Stimulated activated naive CD8-positive, alpha-beta T cell treated with anti-CD3 and anti-CD28 coated beads, Interleukin-15, Interleukin-2, amounts not matched to agents 100 U/mL and 50 U/mL, for 24 hours (primary cell): ENCODE data around the gene PIGN.
A peak's percentile ranks its signal among the peaks of the same experiment; 100 is the strongest.
"Not testable (repeated sequence)": the region's sequence is repeated elsewhere in the genome, so short reads cannot be mapped to it uniquely, and the experiment has no call there.

ENCODE experiments used
- ATAC-seq: fragments of 150-1000 bp; cut with Tn5 transposase; one replicate; pipeline ENCODE4 v1.10.0; 2021
- DNase-seq: peaks from one replicate; pipeline ENCODE4 v3.0.0; 2021

PIGN gene

GRCh38 chr18:62182220-62182619 lies 4.6 kb downstream of the PIGN start:
- ATAC-seq: no peak
- DNase-seq: no peak

- DNase-seq: no peak
- ATAC-seq: no peak
Observed at GRCh38 chr18:62179213-62179612, 7.6 kb downstream of the PIGN start.

GRCh38 chr18:62177271-62177670 lies 9.6 kb downstream of the PIGN start:
- no peak for ATAC-seq
- DNase-seq: no peak

DNA sequence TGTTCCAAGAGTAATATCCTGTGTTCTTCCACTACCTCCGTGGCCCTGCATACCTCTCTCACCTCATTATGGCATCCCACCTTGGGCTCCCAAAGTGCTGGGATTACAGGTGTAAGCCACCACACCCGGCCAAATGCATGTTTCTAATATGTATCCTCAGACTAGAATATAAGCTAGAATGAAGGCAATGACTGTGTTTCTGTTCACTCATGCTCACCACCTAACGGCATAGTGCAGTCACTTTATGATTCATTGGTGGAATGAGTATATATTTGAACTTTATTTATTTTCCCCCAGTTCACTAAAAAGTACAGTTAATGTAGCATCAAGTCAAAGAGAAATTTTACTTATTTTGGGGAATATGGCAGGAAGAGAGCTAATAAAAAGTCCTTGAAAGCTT lies 11.3 kb downstream of the PIGN start:
- DNase-seq (no peak), ATAC-seq (peak; percentile 55)

DNA sequence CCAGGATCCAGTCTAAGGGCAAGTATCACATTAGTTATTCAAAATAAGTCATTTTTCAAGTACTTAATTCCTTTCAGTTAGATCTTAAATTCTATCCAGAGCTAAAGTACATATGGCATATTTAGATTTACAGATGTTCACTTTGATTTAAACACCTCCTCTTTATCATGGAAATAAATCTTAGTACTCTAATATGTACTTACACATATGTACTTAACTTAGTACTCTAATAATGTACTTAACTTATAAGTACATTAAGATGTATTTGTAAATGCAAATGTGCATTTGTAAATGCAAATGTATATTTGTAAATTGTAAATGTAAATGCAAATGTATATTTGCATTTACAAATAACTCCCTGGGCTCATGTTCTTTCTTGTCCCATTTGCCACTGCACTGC lies 14.6 kb downstream of the PIGN start:
- ATAC-seq (no peak), DNase-seq (no peak)

- no peak for ATAC-seq
- DNase-seq: no peak
Observed at GRCh38 chr18:62170857-62171256, 16.0 kb downstream of the PIGN start.

DNA sequence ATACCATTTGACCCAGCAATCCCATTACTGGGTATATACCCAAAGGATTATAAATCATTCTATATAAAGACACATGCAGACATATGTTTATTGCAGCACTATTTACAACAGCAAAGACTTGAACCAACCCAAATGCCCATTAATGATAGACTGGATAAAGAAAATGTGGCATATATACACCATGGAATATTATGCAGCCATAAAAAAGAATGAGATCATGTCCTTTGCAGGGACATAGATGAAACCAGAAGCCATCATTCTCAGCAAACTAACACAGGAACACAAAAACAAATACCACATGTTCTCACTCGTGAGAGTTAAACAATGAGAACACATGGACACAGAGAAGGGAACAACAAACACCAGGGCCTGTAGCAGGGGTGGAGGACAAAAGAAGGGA lies 20.3 kb downstream of the PIGN start:
- not testable (repeated sequence) for DNase-seq, ATAC-seq

DNA sequence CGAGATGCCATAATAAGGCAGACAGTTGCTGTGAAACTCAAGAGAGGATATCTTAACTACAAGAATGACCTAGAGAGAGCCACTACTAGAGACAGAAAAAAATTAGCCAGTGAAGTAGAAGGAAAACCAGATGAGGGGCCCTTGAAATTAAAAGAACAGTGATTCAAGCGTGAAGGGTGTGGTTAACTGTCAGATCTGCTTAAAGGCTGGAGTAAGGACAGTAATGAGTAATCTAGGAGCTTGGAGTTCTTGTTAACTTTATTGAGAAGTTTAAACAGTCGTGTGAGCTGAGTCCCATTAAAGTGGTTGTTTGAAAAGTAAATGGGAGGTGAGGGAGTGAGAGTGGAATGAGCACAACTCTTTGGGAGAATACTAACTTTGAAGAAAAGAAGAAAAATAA lies 21.3 kb downstream of the PIGN start:
- no peak for DNase-seq
- ATAC-seq: no peak

- ATAC-seq: no peak
- no peak for DNase-seq
Observed at GRCh38 chr18:62164855-62165487, 21.9 kb downstream of the PIGN start.

DNA sequence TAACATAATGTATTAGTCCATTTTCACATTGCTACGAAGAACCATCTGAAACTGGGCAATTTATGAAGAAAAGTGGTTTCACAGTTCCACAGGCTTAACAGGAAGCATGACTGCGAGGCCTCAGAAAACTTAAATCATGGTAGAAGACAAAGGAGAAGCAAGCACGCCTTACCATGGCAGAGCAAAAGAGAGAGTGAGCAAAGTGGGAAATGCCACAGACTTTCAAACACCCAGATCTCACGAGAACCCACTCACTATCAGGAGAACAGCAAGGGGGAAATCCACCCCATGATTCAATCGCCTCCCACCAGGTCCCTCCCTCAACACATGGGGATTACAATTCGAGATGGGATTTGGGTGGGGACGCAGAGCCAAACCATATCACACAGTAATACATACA lies 22.5 kb downstream of the PIGN start:
- no peak for ATAC-seq

DNA sequence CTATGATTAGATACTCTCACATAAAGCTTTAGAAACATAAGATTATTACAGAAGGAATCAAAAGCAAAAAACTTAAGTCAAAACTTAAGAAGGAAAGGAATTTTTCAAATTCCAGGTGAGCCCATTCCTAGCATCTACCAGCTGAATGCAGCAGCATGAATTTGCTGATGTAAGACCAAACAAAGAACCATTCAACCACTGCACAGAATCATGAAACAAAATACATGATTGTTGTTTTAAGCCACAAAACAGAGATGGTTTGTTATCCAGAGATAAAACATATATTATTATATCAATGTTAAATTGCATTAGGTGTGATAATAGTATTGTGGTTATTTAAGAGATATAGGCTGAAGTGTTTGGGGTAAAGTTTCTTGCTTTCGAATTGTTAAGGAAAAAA lies 29.0 kb downstream of the PIGN start:
- ATAC-seq: no peak
- DNase-seq: no peak

More for the DNA sequence above, 22.5 kb downstream of the PIGN start:
- no peak for DNase-seq

DNA sequence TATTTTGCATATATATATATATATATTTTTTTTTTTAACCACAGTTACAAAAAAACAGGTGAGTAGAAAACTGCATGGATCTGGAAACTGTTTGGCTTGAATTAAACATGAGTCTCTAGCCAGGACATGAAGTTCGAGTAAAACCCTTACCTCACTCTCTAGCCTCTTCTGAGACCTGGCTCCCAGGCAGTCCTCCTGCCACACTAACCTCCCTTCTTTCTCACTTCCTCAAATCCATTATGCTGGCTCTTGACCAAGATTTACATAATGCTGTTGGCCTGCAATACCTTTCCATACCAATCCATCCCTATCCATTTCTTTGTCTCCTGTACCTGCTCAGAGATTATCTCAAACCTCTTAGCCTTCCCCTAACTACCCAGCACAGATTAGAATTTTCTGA lies 34.0 kb downstream of the PIGN start:
- DNase-seq (no peak), ATAC-seq (no peak)

- no peak for ATAC-seq
- DNase-seq: no peak
Observed at GRCh38 chr18:62151068-62151771, 35.6 kb downstream of the PIGN start.

DNA sequence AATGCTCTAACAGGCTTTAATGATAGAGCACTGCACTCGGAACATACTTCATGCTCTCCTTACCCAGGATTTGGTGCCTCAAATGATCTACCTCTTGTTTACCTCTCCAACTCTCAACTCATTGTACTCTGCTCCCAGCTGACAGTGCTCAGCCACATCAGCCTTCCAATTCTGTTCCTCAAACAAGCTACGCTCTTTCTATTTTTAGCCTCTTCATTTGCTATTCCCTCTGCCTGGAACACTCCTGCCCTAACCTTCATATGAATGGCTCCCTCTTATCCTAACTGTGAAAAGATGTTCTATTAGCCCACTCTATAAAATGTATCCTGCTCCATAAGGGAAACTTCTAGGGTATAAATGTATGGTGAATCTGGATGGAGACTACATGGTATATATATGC lies 42.5 kb downstream of the PIGN start:
- DNase-seq (no peak), ATAC-seq (no peak)

- ATAC-seq: no peak
- no peak for DNase-seq
Observed at GRCh38 chr18:62140259-62140658, 46.6 kb downstream of the PIGN start.

- ATAC-seq: no peak
- DNase-seq: no peak
Observed at GRCh38 chr18:62138461-62139235, 48.2 kb downstream of the PIGN start.

- ATAC-seq: peak; percentile 59
- peak; percentile 64 for DNase-seq
Observed at GRCh38 chr18:62131301-62131909, 55.5 kb downstream of the PIGN start.

GRCh38 chr18:62128157-62128556 lies 58.7 kb downstream of the PIGN start:
- no peak for ATAC-seq
- no peak for DNase-seq

DNA sequence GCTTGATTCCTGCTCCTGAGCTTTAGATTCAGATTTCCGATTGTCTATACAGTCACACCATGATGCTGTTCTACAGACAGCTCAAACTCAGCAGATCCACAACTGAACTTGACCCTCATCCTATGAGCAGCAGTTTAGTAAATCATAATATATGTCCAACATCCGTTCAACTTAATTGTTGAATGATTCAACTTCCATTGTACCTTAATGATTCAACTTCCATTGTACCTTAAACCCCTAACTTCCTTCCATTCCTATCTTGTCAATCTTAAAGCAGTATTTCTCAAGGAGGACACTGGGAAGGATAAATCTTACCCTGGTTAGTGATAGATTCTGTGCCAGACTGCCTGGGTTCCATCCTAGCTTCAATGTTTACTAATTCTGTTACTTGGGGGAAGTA lies 60.1 kb downstream of the PIGN start:
- ATAC-seq (no peak), DNase-seq (no peak)

- ATAC-seq (no peak), DNase-seq (no peak)
Observed at GRCh38 chr18:62125702-62126101, 61.2 kb downstream of the PIGN start.

- no peak for DNase-seq
- ATAC-seq: no peak
Observed at GRCh38 chr18:62122330-62122729, 64.5 kb downstream of the PIGN start.

DNA sequence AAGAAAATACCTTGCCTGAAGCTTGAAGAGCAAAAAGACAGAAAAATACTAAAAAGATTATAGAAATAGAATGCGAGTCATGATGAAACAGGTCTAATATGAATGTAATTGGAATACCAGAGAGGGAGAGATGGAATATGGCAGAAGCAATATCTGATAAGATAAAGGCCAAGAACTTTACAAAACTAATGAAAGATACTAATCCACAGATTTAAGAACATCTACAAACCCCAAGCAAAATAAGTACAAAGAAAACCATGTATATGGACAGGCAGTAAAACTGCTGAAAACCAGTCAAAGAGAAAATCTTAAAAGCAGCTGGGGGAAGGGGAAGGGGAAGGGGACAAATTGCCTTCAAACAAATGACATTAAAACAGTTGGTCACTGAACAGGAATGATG lies 67.0 kb downstream of the PIGN start:
- no peak for ATAC-seq
- DNase-seq: no peak

DNA sequence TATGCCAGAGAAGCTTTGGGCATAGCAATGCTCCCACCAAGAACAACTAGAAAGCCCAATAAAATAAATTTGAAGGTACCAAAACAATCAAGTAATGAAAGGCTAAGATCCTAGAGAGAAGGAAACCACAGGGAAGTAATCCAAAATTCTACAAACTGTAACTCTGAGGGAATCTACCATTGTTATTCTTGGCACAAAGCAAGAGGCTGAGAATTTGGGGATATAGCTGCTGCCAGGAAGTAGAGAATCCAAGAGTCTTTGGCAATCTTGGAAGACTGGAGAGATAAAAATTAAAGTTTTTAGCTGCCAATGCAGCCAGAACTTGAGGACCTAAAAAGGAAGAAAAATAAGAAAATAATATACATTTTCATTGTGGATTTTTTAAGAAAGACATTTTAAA lies 68.5 kb downstream of the PIGN start:
- no peak for DNase-seq
- no peak for ATAC-seq
